IMR-90 (cell line): ENCODE data around the gene TECPR2.

Experiments
- MXI1 ChIP-seq: IDR thresholded peaks from 2 replicates; pipeline ENCODE4 v1.6.1; 2012; ENCODE audit warnings: low read depth, mild to moderate bottlenecking, low read length, moderate library complexity, borderline replicate concordance
- POLR2A ChIP-seq: IDR thresholded peaks from 2 replicates; pipeline ENCODE4 v1.6.1; 2012; ENCODE audit warnings: mild to moderate bottlenecking, low read depth, low read length
- TF ChIP-seq, protein P1 (sequence below): conservative IDR thresholded peaks from 2 replicates; pipeline ENCODE4 v1.5.1; 2012; ENCODE audit warnings: mild to moderate bottlenecking, low read depth, low read length, improper control_type of control experiment
- TF ChIP-seq, protein P2 (sequence below): fragments of 150-350 bp; IDR thresholded peaks from 2 replicates; pipeline ENCODE4 v1.6.1; 2017; ENCODE audit warnings: mild to moderate bottlenecking, antibody characterized with exemption, low read length, low read depth

DNA sequence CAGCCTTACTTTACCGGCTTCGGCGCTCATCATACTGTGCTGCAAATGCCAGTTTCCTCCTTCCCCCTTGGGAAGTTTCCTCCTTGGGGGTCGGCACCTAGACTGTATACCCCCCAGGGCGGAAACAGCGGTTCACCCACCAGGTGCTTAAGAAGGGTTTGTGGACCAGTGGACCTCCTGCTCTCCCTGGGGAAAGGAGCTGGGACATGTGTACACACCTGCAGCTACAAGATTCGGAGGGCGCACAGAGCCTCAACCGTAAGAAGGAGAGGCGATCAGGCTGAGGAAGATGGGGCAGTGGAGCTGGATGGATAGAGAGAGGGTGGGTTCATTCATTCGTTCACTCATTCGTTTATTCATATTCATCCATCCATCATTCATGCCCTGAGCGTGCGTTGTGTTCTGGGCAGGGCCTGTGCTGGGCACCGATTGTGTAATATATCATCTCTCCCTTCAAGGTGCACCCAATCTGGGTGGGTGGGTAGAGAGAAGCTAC is 43.9 kb upstream of the TECPR2 start:
- TF ChIP-seq, protein P1, sequence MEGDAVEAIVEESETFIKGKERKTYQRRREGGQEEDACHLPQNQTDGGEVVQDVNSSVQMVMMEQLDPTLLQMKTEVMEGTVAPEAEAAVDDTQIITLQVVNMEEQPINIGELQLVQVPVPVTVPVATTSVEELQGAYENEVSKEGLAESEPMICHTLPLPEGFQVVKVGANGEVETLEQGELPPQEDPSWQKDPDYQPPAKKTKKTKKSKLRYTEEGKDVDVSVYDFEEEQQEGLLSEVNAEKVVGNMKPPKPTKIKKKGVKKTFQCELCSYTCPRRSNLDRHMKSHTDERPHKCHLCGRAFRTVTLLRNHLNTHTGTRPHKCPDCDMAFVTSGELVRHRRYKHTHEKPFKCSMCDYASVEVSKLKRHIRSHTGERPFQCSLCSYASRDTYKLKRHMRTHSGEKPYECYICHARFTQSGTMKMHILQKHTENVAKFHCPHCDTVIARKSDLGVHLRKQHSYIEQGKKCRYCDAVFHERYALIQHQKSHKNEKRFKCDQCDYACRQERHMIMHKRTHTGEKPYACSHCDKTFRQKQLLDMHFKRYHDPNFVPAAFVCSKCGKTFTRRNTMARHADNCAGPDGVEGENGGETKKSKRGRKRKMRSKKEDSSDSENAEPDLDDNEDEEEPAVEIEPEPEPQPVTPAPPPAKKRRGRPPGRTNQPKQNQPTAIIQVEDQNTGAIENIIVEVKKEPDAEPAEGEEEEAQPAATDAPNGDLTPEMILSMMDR, result no peak
- TF ChIP-seq, protein P2, sequence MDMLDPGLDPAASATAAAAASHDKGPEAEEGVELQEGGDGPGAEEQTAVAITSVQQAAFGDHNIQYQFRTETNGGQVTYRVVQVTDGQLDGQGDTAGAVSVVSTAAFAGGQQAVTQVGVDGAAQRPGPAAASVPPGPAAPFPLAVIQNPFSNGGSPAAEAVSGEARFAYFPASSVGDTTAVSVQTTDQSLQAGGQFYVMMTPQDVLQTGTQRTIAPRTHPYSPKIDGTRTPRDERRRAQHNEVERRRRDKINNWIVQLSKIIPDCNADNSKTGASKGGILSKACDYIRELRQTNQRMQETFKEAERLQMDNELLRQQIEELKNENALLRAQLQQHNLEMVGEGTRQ, result no peak
- TF ChIP-seq MXI1 (no peak), POLR2A (no peak)
